Stimulated activated CD8-positive, alpha-beta memory T cell treated with anti-CD3 and anti-CD28 coated beads, Interleukin-4, amount 100 ng/mL, for 1 hour (primary cell): ENCODE measurements around the gene FAM184B.

Experiments used
- DNase-seq, 2 donors: peaks; one replicate each; pipeline ENCODE4 v3.0.0-alpha.2; 2020; ENCODE audit warnings: low read depth in 2 of 2, low spot score in 1 of 2

The FAM184B gene

DNA sequence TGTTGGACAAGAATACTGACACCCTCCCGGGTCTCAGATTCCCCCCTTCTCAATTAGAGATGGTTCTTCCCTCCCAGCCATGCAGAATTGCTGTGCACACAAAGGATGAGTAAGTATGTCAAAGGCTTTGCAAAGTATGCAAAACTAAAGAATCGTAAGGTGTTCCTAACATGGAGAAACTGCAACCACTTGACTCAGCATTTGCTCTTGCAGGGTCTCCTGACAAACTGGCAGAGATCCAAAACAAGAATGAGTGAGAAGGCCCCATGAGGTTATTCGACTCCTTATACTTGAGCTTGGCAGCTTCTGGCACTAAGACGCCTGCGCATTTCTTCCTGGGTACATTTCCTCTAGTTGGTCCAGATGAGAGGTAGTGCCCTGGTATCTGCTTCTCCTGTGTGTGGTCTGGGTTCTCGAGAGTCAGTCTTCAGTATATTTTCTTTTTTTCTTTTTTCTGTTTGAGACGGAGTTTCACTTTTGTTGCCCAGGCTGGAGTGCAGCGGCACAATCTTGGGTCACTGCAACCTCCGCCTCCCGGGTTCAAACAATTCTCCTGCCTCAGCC, 8.2 kb downstream of the FAM184B start:
- no peak for DNase-seq

DNA sequence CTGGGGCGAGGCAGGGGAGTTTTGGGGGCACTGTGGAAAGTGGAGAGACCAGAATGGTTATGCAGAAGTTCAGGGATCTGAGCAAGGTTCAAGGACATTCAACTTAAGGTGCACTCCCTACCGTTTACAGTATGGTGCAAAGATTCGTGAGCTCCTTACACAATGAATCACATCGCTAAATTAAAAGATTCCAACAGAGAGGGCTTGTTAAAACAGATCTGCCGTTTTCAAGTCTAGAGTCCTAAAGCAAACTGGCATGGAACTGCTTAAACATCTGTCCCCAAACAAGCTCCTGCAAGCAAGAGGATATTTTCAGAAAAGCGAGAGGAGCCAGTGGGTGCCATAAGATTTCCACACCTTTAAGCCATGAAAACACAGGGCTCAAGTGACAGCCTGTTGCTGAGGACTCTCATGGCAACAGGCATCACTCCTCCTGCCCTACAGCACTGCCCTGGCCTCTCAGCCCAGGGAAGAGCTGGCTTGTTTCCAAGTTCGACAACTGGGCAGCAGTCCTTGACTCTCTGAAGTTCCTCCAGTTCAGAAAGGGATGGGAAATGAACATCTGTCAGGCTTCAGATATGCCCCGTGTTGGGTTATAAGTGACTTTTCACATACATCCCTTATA, 10.0 kb downstream of the FAM184B start:
- DNase-seq = no peak

- DNase-seq = no peak
Measured at GRCh38 chr4:17770845-17771244, 10.6 kb downstream of the FAM184B start.

- DNase-seq = no peak
Measured at GRCh38 chr4:17769406-17770174, 11.8 kb downstream of the FAM184B start.

DNA sequence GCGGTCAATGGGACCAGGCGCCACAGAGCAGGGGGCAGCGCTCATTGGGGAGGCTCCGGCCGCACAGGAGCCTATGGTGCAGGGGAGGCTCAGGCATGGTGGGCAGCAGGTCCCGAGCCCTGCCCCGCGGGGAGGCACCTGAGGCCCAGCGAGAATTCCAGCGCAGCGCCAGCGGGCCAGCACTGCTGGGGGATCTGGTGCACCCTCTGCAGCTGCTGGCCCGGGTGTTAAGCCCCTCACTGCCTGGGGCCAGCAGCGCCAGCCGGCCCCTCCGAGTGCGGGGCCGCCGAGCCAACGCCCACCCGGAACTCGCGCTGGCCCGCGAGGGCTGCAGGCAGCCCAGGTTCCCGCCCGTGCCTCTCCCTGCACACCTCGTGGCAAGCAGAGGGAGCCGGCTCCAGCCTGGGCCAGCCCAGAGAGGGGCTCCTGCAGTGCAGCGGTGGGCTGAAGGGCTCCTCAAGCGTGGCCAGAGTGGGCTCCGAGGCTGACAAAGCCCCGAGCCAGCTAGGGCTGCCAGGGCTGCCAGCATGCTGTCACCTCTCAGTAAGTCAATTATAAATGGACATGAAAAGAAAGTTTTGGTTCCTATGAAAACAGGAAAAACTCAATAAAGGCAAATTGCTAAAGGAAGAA, 14.5 kb downstream of the FAM184B start:
- no peak for DNase-seq

GRCh38 chr4:17765514-17766286, 15.7 kb downstream of the FAM184B start:
- no peak for DNase-seq

DNA sequence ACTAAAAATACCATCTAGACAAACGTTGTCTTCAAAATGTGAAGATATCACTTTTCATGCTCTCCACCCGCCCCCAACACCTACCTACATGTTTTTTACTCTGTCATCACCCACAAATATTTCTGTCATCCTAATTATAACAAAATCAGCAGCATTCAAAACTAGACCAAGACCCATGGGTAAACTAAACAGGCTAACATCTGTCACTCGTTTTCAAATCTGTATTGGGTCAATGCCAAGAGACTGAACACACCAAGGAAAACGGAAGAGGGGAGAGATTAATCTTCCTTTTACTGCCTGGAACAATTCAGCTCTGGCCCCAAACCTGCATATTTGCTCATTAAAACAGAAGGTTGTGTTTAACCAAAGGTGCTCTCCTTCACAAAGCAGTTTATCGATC, 17.5 kb downstream of the FAM184B start:
- no peak for DNase-seq

DNA sequence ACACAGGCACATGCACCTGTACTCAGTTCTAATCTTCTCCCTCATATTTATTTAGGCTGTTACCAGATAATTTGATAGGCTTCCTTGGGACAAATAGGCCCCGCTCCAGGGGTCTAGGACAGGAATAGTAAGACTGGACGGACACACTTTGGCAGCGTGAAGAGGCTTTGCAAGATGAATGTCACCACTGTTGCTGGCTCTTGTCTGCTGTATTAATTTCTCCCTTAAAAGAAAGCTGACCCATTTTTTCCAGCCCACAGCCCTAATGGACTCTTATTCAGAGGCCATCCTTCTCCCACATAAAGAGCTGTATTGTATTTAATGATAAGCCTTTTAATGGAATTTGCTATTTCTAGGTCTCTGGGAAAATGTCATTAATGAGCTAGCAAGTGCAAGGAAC, 18.0 kb downstream of the FAM184B start:
- no peak for DNase-seq

DNA sequence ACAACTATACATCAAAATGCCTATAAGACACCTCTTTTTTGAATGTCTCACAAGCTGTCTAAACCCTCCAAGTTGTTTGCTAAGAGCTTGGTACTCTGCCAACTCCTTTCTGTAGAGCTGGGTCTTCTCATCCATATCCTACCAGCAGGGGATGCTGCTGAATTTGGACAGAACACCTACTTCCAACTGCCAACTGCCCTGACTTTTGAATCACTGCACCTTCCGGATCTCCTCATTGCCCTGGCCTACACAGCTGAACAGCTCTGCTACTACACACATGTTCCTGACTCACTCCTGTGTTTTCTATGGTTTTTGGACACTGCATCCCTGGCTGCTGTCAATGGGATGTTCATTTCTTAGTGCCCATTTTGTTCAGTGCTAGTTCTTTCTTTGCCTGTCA, 18.7 kb downstream of the FAM184B start:
- no peak for DNase-seq

DNA sequence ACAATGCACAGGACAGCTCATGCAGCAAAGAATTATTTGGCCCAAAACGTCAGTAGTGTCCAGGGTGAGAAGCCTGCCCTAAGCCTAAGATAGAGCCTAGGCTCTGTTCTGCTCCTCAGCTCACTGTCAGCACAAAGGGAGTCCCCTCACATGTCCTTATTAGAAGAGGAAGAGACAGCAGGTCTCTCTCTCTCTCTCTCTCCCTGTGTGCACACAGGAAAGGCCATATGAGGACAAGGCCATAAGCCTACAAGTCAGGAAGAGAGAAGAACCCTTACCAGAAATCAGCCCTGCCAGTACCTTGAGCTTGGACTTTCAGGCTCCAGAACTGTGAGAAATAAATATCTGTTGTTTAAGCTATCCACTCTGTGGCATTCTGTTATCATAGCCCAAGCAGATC, 20.4 kb downstream of the FAM184B start:
- no peak for DNase-seq

DNA sequence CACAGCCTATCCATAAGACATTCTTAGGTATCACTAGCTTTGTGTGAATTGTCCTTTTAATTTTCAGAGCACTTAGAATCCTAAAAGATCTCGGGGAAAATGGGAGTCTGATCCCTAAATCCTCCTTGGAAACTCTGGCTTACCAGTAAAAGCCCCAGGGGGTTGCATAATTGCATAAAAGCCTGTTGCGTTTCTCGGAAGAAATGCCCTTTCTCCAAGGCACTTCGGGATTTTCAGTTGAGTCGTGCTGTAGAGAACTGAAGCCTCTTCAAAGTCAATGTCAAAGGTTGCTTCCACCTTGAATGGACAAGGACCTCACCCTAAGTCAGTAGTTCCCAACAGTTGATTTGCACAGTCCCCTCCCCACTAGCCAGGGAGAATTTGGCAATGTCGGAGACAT, 20.8 kb downstream of the FAM184B start:
- DNase-seq = no peak

DNA sequence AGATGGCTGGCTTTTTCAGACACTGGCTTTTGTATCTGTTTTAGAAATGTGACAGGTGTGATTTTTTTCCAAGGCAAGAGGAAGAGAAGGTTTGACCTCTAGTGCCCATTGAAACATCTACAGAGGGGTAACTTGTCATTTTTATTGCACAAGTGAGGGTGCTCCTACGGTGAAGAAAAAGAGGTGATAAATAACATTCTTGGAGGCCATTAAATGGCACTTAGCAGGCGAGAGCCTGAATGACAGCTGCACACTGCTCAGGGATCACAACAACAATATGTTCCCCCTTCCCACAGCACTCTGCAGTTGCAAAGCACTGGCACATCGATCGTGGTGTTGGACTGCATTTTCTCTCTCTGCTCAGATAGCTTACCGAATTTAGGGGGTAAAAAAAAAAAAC, 22.9 kb downstream of the FAM184B start:
- DNase-seq = no peak

GRCh38 chr4:17757621-17758020, 23.8 kb downstream of the FAM184B start:
- no peak for DNase-seq

DNA sequence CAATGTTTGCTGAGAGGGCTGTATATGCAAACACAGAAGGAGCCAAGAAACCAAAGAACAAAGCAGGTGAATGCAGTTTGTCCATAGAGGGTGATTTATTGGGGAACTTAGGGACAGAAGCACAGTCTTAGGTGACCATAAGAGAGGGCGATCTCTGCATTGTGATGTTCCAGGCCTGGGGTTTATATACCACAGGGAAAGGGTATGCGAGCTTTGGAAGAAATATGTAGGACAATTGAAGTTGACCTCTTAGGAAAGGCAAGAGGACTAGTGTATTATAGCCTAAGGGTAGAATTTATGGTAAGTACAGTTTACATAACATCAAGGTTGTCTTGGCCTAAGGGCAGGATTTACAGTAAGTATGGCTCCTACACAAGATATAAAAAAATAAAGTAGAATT, 27.8 kb downstream of the FAM184B start:
- DNase-seq = no peak

DNA sequence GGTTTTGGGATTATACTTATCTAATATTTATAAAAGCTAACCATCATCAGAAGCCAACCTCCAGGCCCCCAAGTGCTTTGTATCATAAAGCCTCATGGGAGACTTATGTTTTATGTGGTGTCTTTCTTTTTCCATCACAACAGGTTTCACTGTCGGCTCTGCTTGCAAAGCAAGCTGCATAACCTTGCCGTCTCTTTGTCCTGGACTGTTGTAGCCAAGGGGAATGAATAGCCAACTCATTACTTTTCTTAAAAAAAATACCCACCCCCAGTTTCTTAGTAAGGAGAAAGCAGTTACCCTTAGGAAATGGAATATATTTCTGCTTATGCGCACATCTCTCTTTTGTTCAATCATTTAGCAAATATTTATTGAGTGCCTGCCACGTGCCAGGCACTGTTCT, 40.7 kb downstream of the FAM184B start:
- DNase-seq = no peak

- no peak for DNase-seq
Measured at GRCh38 chr4:17736484-17736883, 44.9 kb downstream of the FAM184B start.

DNA sequence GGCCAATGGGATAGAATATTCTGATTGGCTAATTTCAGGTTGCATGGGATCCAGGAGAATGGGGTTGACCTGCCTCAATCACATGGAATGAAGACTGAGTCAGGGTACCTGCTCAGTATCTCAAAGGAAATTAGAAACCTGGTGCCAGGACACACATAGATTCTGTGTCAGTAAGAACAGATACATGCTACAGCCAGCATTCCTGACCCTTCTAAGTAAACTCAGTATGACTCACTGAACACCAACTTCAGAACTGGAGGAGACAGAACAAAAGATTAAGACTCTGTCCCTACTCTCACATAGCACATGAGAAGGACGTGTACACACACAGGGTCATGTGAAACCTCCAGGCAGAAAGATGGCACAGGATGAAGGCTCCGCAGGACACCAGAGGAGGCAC, 54.5 kb downstream of the FAM184B start:
- no peak for DNase-seq

- DNase-seq = no peak
Measured at GRCh38 chr4:17723648-17724047, 57.8 kb downstream of the FAM184B start.

- no peak for DNase-seq
Measured at GRCh38 chr4:17722356-17722700, 59.1 kb downstream of the FAM184B start.

GRCh38 chr4:17721496-17722355, 59.7 kb downstream of the FAM184B start:
- DNase-seq = no peak

GRCh38 chr4:17719106-17719505, 62.3 kb downstream of the FAM184B start:
- no peak for DNase-seq
